Lower lobe of right lung (tissue), 2 donors: Measurements from ENCODE around the gene KCNG1. TPM values are rescaled to one million over a fixed set of nuclear protein-coding genes. Genes with fewer than 3 reads are reported as not detected.

Experiments used
- ATAC-seq, 2 donors: fragments of 200-7000 bp; cut with Tn5 transposase; one replicate each; pipeline ENCODE4 v1.9.1; 2020 to 2022; ENCODE audit warnings: mild to moderate bottlenecking in 2 of 2, moderate library complexity in 2 of 2
- DNase-seq: peaks from one replicate; pipeline ENCODE4 v3.0.0-alpha.2; 2020
- H3K27ac ChIP-seq: fragments of 200-600 bp; one replicate; pipeline ENCODE4 v1.8.0; 2022
- H3K27me3 ChIP-seq: fragments of 200-600 bp; one replicate; pipeline ENCODE4 v1.8.0; 2022; ENCODE audit warnings: low read depth
- H3K36me3 ChIP-seq: fragments of 200-600 bp; one replicate; pipeline ENCODE4 v1.8.0; 2022; ENCODE audit warnings: mild to moderate bottlenecking
- H3K4me1 ChIP-seq: fragments of 200-600 bp; one replicate; pipeline ENCODE4 v1.8.0; 2022
- H3K4me3 ChIP-seq: fragments of 200-600 bp; one replicate; pipeline ENCODE4 v1.8.0; 2022; ENCODE audit warnings: mild to moderate bottlenecking
- H3K9me3 ChIP-seq: fragments of 200-600 bp; one replicate; pipeline ENCODE4 v1.8.0; 2022
- CTCF ChIP-seq: fragments of 200-600 bp; IDR thresholded peaks from one replicate; pipeline ENCODE4 v1.8.0; 2022; ENCODE audit warnings: antibody characterized with exemption, mild to moderate bottlenecking
- intact Hi-C: fragments of 100-400 bp; cut with DNase I; formaldehyde crosslinking; loops from one replicate; pipeline ENCODE4 v1.11.0; 2022
- total RNA-seq: library from RNA; stranded (reverse); fragmentation: NEBNext Ultra II Directional; extraction: Animal tissue kit (Norgen Biotek cat#: 25700); gene quantifications from one replicate; pipeline ENCODE4 v1.2.1, GENCODE V29; 2021
- donor health status: DM: no; HTN: yes; CAD: no; lungs with severe emphysema.

The KCNG1 gene
- total RNA-seq, 1 donor from 2014 or later = not detected

- H3K4me1 ChIP-seq = no peaks in the 10 kb centered on the region
- intact Hi-C loops = no loop called here
- no peak for TF ChIP-seq CTCF
- no peaks in the 10 kb centered on the region for H3K9me3 ChIP-seq
- DNase-seq (no peak), ATAC-seq (no peak)
- peaks cover 20% of the 10 kb centered on the region for H3K27me3 ChIP-seq
- no peak overlapping the region for H3K27ac ChIP-seq
- no peak overlapping the region for H3K4me3 ChIP-seq
- H3K36me3 ChIP-seq = no peaks in the 10 kb centered on the region
Measured at GRCh38 chr20:51034988-51035656, 12.2 kb upstream of the KCNG1 start.

GRCh38 chr20:51034476-51034875 is 11.6 kb upstream of the KCNG1 start:
- intact Hi-C loops = no loop called here
- H3K4me1 ChIP-seq = no peaks in the 10 kb centered on the region
- H3K9me3 ChIP-seq = no peaks in the 10 kb centered on the region
- H3K27ac ChIP-seq = no peak overlapping the region
- H3K27me3 ChIP-seq = peaks cover 25% of the 10 kb centered on the region
- no peak for TF ChIP-seq CTCF
- no peak for ATAC-seq
- no peaks in the 10 kb centered on the region for H3K36me3 ChIP-seq
- no peak overlapping the region for H3K4me3 ChIP-seq
- no peak for DNase-seq

DNA sequence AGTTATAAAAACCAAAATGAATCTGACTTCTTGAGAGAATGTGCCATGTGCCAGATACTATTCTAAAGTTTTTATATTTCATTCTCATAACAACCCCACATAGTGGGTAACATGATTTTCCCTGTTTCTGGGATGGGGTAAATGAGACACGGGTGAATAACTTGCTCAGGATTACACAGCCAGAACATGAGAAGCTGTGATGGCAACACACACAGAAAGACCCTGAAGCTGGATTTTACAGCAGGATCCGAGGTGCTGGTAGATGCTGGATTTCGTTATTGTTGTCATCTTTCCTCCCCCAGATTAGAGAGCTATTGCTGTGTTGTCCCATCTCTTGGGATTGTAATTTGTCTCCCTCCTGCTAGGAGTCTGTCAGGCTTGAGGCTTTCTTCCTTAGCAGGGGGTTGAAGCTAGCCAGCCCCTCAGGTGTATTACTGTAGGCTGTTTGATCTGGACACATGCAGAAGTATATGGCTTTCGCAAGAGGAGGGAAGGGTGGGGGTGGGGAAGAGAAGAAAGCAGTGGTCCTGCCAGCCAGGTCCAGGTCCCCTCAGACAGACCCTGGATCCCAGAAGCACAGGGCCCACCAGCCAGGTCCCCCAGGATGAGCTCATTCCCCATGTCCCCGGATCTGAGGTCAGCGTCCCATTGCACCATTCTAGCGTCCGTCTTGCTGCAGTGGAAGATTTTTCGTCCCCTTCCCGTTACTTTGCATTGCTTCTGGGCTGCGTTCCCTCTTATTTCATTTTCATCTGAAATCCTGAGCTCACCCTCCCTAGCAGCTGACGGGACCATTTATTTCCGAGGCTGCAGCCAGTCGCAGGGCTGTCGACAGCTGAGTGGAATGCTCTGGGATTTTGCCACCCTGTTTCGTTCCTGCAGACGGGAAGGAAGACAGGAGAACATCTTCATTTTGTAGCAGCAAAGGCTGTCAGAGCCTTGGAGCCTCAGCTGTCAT is 7.3 kb upstream of the KCNG1 start:
- no peak for DNase-seq
- H3K27me3 ChIP-seq = peaks cover 35% of the 10 kb centered on the region

GRCh38 chr20:51029556-51029955 is 6.6 kb upstream of the KCNG1 start:
- no peak overlapping the region for H3K4me3 ChIP-seq
- H3K36me3 ChIP-seq = no peaks in the 10 kb centered on the region
- intact Hi-C loops = no loop called here
- ATAC-seq (no peak), DNase-seq (no peak)
- no peaks in the 10 kb centered on the region for H3K4me1 ChIP-seq
- no peak overlapping the region for H3K27ac ChIP-seq
- H3K9me3 ChIP-seq = no peaks in the 10 kb centered on the region
- H3K27me3 ChIP-seq = peaks cover 41% of the 10 kb centered on the region
- no peak for TF ChIP-seq CTCF

More for the DNA sequence above, 7.3 kb upstream of the KCNG1 start:
- peak in 1 of 2 donors; percentile 31 for ATAC-seq
- H3K36me3 ChIP-seq = no peaks in the 10 kb centered on the region
- intact Hi-C loops = no loop called here
- H3K4me1 ChIP-seq = no peaks in the 10 kb centered on the region
- no peak overlapping the region for H3K27ac ChIP-seq
- TF ChIP-seq CTCF = no peak
- H3K9me3 ChIP-seq = no peaks in the 10 kb centered on the region
- no peak overlapping the region for H3K4me3 ChIP-seq

DNA sequence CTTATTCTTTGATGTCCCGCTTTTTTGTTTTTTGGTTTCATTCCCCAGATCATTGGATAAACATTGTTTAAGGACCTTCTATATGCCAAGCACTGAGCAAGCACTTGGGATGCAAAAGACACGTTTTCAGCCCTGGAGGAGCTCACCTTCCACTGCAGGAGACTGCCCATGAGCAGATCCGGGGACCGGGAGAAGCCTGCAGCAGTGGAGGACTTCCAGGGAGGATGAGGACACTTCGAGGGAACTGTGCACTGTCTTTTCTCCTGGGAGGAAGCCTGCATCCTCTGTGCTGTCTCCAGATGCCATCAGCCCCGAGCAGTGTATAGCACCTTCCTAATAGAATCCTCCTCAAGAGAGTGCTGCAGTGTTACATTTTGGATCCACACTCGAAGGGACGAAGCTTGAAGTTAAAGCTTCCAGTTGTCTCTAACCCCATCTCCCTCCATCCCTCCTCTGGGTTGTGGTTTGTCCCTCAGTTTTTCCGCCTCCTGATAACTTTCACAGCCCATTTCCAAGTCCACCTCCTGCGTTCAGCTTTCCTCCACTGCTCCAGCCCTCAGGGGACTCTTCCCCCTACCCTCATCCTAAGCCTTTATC is 5.8 kb upstream of the KCNG1 start:
- H3K9me3 ChIP-seq = no peaks in the 10 kb centered on the region
- intact Hi-C loops = no loop called here
- no peak for TF ChIP-seq CTCF
- peaks cover 49% of the 10 kb centered on the region for H3K27me3 ChIP-seq
- no peak for ATAC-seq
- H3K4me3 ChIP-seq = no peak overlapping the region
- DNase-seq = no peak
- no peaks in the 10 kb centered on the region for H3K36me3 ChIP-seq
- peaks cover under 1% of the 10 kb centered on the region for H3K4me1 ChIP-seq
- no peak overlapping the region for H3K27ac ChIP-seq
